H1 (cell line): Measurements from ENCODE around the gene KRT35. TPM values are rescaled to one million over a fixed set of nuclear protein-coding genes. Genes with fewer than 3 reads are reported as not detected.

Experiments
- CTCF ChIA-PET: fragments of 300-600 bp; sonication (Branson Sonifier 250); formaldehyde crosslinking; loops from one replicate; lab custom pipeline; 2021; ENCODE audit not compliant: partially characterized antibody; lab: Charles Lee
- POLR2A ChIA-PET: fragments of 300-600 bp; sonication (Branson Sonifier 250); formaldehyde crosslinking; loops from one replicate; lab custom pipeline; 2021; ENCODE audit warnings: inconsistent platforms; ENCODE audit not compliant: partially characterized antibody; lab: Charles Lee
- DNase-seq, 2 experiments: peaks; one replicate each; pipeline versions ENCODE4 v3.0.0 to v3.0.0-alpha.2; 2010 to 2022; ENCODE audit warnings: low spot score in 2 of 2, low read depth in 1 of 2, mixed read lengths in 1 of 2
- FAIRE-seq: peaks from 2 replicates; lab custom pipeline; 2011; peaks lifted over from hg19 to GRCh38; lab: Jason Lieb, UNC
- H2AFZ ChIP-seq: 2 replicates; pipeline ENCODE4 v1.8.1; 2012; ENCODE audit warnings: low read length, inconsistent platforms
- H2AK5ac ChIP-seq: 2 replicates; pipeline ENCODE4 v1.6.1; 2013; ENCODE audit warnings: low read depth, low read length
- H2BK120ac ChIP-seq: replicated peaks from 2 replicates; pipeline ENCODE3; 2013; ENCODE audit warnings: low read depth, low read length, inconsistent platforms
- H2BK12ac ChIP-seq: 2 replicates; pipeline ENCODE4 v1.6.1; 2013; ENCODE audit warnings: low read depth, low read length
- H2BK15ac ChIP-seq: 2 replicates; pipeline ENCODE4 v1.6.1; 2013; ENCODE audit warnings: low read length
- H2BK20ac ChIP-seq: 2 replicates; pipeline ENCODE4 v1.6.1; 2013; ENCODE audit warnings: low read length
- H2BK5ac ChIP-seq: 2 replicates; pipeline ENCODE4 v1.6.1; 2013; ENCODE audit warnings: low read depth, low read length
- H3K14ac ChIP-seq: 2 replicates; pipeline ENCODE4 v1.6.1; 2013; ENCODE audit warnings: inconsistent platforms; ENCODE audit not compliant: insufficient read length
- H3K18ac ChIP-seq: 2 replicates; pipeline ENCODE4 v1.6.1; 2013; ENCODE audit warnings: low read length; ENCODE audit errors: extremely low read depth
- H3K23ac ChIP-seq: 2 replicates; pipeline ENCODE4 v1.6.1; 2013; ENCODE audit warnings: inconsistent platforms; ENCODE audit not compliant: insufficient read length
- H3K23me2 ChIP-seq: 2 replicates; pipeline ENCODE4 v1.6.1; 2013; ENCODE audit warnings: low read depth, low read length
- H3K27ac ChIP-seq: 2 replicates; pipeline ENCODE4 v1.6.1; 2011; ENCODE audit warnings: low read depth, low read length, inconsistent platforms
- H3K27me3 ChIP-seq, 4 experiments: replicated peaks in 1 of 4; 1 replicate in 1 of 4; 2 replicates in 3 of 4; pipeline versions ENCODE4 v1.6.1 to v1.8.1; 2011 to 2013; ENCODE audit warnings: low read length in 3 of 4, mild to moderate bottlenecking in 3 of 4, inconsistent platforms in 2 of 4, mixed read lengths in 2 of 4, moderate library complexity in 1 of 4; ENCODE audit not compliant: control insufficient read depth in 3 of 4, insufficient read depth in 3 of 4; ENCODE audit errors: extremely low read depth in 1 of 4
- H3K36me3 ChIP-seq, 4 experiments: 2 replicates each; pipeline versions ENCODE4 v1.6.1 to v1.8.1; 2011 to 2013; ENCODE audit warnings: mild to moderate bottlenecking in 4 of 4, low read length in 3 of 4, moderate library complexity in 2 of 4, control low read depth in 1 of 4, inconsistent platforms in 1 of 4; ENCODE audit not compliant: insufficient read depth in 4 of 4, control insufficient read depth in 2 of 4
- H3K4ac ChIP-seq: replicated peaks from 2 replicates; pipeline ENCODE3; 2013; ENCODE audit warnings: low read length, low read depth, mixed read lengths, inconsistent platforms; ENCODE audit not compliant: insufficient read length
- H3K4me1 ChIP-seq, 4 experiments: replicated peaks in 1 of 4; 1 replicate in 1 of 4; 2 replicates in 3 of 4; pipeline versions ENCODE4 v1.6.1 to v1.8.1; 2011 to 2013; ENCODE audit warnings: low read length in 3 of 4, inconsistent platforms in 2 of 4, mixed read lengths in 1 of 4; ENCODE audit not compliant: insufficient read depth in 4 of 4, control insufficient read depth in 3 of 4
- H3K4me2 ChIP-seq, 2 experiments: 2 replicates each; pipeline versions ENCODE4 v1.6.1 to v1.8.1; 2011 to 2013; ENCODE audit warnings: low read depth in 2 of 2, low read length in 2 of 2, control low read depth in 1 of 2, inconsistent platforms in 1 of 2, mild to moderate bottlenecking in 1 of 2; ENCODE audit not compliant: insufficient read depth in 1 of 2
- H3K4me3 ChIP-seq, 4 experiments: fragments of 200-600, 300-600 bp in 1 of 4; sonication (generic), shearing (Covaris generic), sonication (Bioruptor Twin) in 1 of 4; 2 replicates each; pipeline versions ENCODE4 v1.5.1 to v1.8.1; 2011 to 2016; ENCODE audit warnings: low read length in 4 of 4, low read depth in 3 of 4, control low read depth in 2 of 4, inconsistent platforms in 2 of 4, mild to moderate bottlenecking in 2 of 4, mixed read lengths in 1 of 4, moderate library complexity in 1 of 4; ENCODE audit not compliant: insufficient read depth in 2 of 4; ENCODE audit errors: extremely low read depth in 1 of 4
- H3K56ac ChIP-seq: replicated peaks from 2 replicates; pipeline ENCODE3; 2013; ENCODE audit warnings: low read depth, mild to moderate bottlenecking, mixed read lengths, low read length, inconsistent platforms; ENCODE audit not compliant: insufficient read length
- H3K79me1 ChIP-seq: 2 replicates; pipeline ENCODE4 v1.6.1; 2013; ENCODE audit warnings: low read depth, low read length, control low read depth
- H3K79me2 ChIP-seq, 2 experiments: 2 replicates each; pipeline versions ENCODE4 v1.6.1 to v1.8.1; 2012 to 2013; ENCODE audit warnings: low read length in 2 of 2, mild to moderate bottlenecking in 2 of 2, inconsistent platforms in 1 of 2; ENCODE audit not compliant: insufficient read depth in 2 of 2, control insufficient read depth in 1 of 2
- H3K9ac ChIP-seq, 4 experiments: replicated peaks in 1 of 4; 1 replicate in 1 of 4; 2 replicates in 3 of 4; pipeline versions ENCODE4 v1.6.1 to v1.8.1; 2011 to 2013; ENCODE audit warnings: low read depth in 3 of 4, low read length in 3 of 4, control low read depth in 2 of 4, mild to moderate bottlenecking in 2 of 4, moderate library complexity in 2 of 4, inconsistent platforms in 1 of 4; ENCODE audit errors: extremely low read depth in 1 of 4
- H3K9me3 ChIP-seq, 2 experiments: 2 replicates each; pipeline versions ENCODE4 v1.6.1 to v1.8.1; 2012 to 2013; ENCODE audit warnings: mild to moderate bottlenecking in 2 of 2, moderate library complexity in 2 of 2, control low read depth in 1 of 2, inconsistent platforms in 1 of 2, low read depth in 1 of 2, low read length in 1 of 2, mixed read lengths in 1 of 2; ENCODE audit not compliant: insufficient read depth in 2 of 2
- H4K20me1 ChIP-seq, 2 experiments: replicated peaks in 1 of 2; 2 replicates each; pipeline versions ENCODE3 to v1.8.1; 2011 to 2013; ENCODE audit warnings: inconsistent platforms in 2 of 2, low read length in 2 of 2, mild to moderate bottlenecking in 1 of 2; ENCODE audit not compliant: insufficient read depth in 2 of 2, control insufficient read depth in 1 of 2
- H4K5ac ChIP-seq: 2 replicates; pipeline ENCODE4 v1.6.1; 2013; ENCODE audit warnings: low read length, low read depth, mixed read lengths, inconsistent platforms; ENCODE audit not compliant: insufficient read length
- H4K8ac ChIP-seq: 2 replicates; pipeline ENCODE4 v1.8.0; 2013; ENCODE audit warnings: mild to moderate bottlenecking, moderate library complexity, low read length, inconsistent platforms; ENCODE audit not compliant: insufficient read depth; ENCODE audit errors: extremely low read depth
- H4K91ac ChIP-seq: replicated peaks from 2 replicates; pipeline ENCODE3; 2013; ENCODE audit warnings: low read length, mixed read lengths, inconsistent platforms; ENCODE audit not compliant: insufficient read length
- CTBP2 ChIP-seq: IDR thresholded peaks from 2 replicates; pipeline ENCODE4 v1.7.0; 2011; ENCODE audit warnings: borderline replicate concordance, mild to moderate bottlenecking, moderate library complexity, mixed read lengths, low read length; ENCODE audit not compliant: insufficient read depth, insufficient read length
- E2F6 ChIP-seq: IDR thresholded peaks from 2 replicates; pipeline ENCODE4 v1.6.1; 2012; ENCODE audit warnings: inconsistent platforms
- EGR1 ChIP-seq: IDR thresholded peaks from 2 replicates; pipeline ENCODE4 v1.6.1; 2011; ENCODE audit warnings: low read depth, low read length, borderline replicate concordance
- GABPA ChIP-seq: IDR thresholded peaks from 2 replicates; pipeline ENCODE4 v1.6.1; 2011; ENCODE audit warnings: mild to moderate bottlenecking, low read length, moderate library complexity, borderline replicate concordance; ENCODE audit not compliant: insufficient read depth
- MAFK ChIP-seq: IDR thresholded peaks from 2 replicates; pipeline ENCODE4 v1.6.1; 2012; ENCODE audit warnings: low read depth, mild to moderate bottlenecking, improper control_type of control experiment, low read length
- RNF2 ChIP-seq: fragments of 200-900, 300-1000 bp; sonication (generic); IDR thresholded peaks from 2 replicates; pipeline ENCODE4 v1.7.1; 2016; ENCODE audit warnings: borderline replicate concordance, low read depth, mild to moderate bottlenecking, antibody characterized with exemption, low read length; ENCODE audit not compliant: poor library complexity, severe bottlenecking; ENCODE audit errors: missing control alignments
- SIRT6 ChIP-seq: IDR thresholded peaks from one replicate; pipeline ENCODE4 v1.7.1; 2012; ENCODE audit warnings: low read length, inconsistent platforms
- SP1 ChIP-seq: IDR thresholded peaks from 2 replicates; pipeline ENCODE4 v1.6.1; 2011; ENCODE audit warnings: low read depth, low read length
- TEAD4 ChIP-seq: IDR thresholded peaks from 2 replicates; pipeline ENCODE4 v1.6.1; 2012; ENCODE audit warnings: low read depth, low read length, inconsistent platforms, mixed read lengths
- USF2 ChIP-seq: IDR thresholded peaks from 2 replicates; pipeline ENCODE4 v1.6.1; 2011; ENCODE audit warnings: low read length, improper control_type of control experiment
- WGBS, 2 experiments: shearing (Covaris generic) in 1 of 2; methylation state at CpG; one replicate each; pipeline versions ENCODE4 v1.1.6 to v1.1.7; 2013 to 2015; ENCODE audit warnings: low lambda C conversion rate in 2 of 2, mixed read lengths in 2 of 2, inconsistent platforms in 1 of 2, low coverage in 1 of 2, missing lambda C conversion rate in 1 of 2; ENCODE audit not compliant: insufficient replicate concordance in 2 of 2, insufficient coverage in 1 of 2, insufficient read length in 1 of 2; ENCODE audit errors: extremely low coverage in 1 of 2, missing lambda C conversion rate in 1 of 2; 5-methylcytosine and 5-hydroxymethylcytosine counted together
- polyA plus RNA-seq, 7 experiments: library from polyadenylated mRNA; depleted of rRNA in 3 of 7; stranded (reverse) in 5 of 7; unstranded in 2 of 7; fragments of >200 nt in 5 of 7; fragments of 200-250 nt in 2 of 7; gene quantifications; 1 replicate in 5 of 7; 2 replicates in 1 of 7; 4 replicates in 1 of 7; pipeline versions ENCODE4 v1.2.1 to v1.2.3, GENCODE V29; 2011 to 2013; ENCODE audit warnings: missing spikeins in 2 of 7, mixed read lengths in 2 of 7
- total RNA-seq: library from RNA; stranded (reverse); fragmentation: NEBNext Ultra II Directional; extraction: Animal tissue kit (Norgen Biotek cat#: 25700); gene quantifications from 2 replicates; pipeline ENCODE4 v1.2.1, GENCODE V29; 2021

The KRT35 gene
- total and polyA plus RNA-seq, 2 of the 8 experiments (the other 6 are each of a cell fraction or from before 2014, with no cell fraction given), result not detected

GRCh38 chr17:41483991-41484826 is 3.3 kb upstream of the KRT35 start:
- Histone ChIP-seq H3K4me2 (no peak overlapping the region), H3K79me2 (no peaks in the 10 kb centered on the region), H3K4me3 (no peak overlapping the region), H3K18ac (no peak overlapping the region), H2AK5ac (no peak overlapping the region), H3K9me3 (no peaks in the 10 kb centered on the region), H2AFZ (no peak overlapping the region), H3K4me1 (no peaks in the 10 kb centered on the region; a peak in 2 of 7 replicates), H2BK120ac (no peak overlapping the region), H3K14ac (no peak overlapping the region), H3K56ac (no peak overlapping the region), H4K8ac (no peak overlapping the region), H2BK15ac (no peak overlapping the region), H3K23ac (no peak overlapping the region), H2BK12ac (no peak overlapping the region), H3K27ac (no peak overlapping the region), H3K23me2 (no peaks in the 10 kb centered on the region), H3K79me1 (no peaks in the 10 kb centered on the region), H4K20me1 (no peaks in the 10 kb centered on the region), H3K27me3 (peaks cover 0 to 12% (median 6%) of the 10 kb centered on the region in 4 experiments; a peak in 6 of 7 replicates), H2BK5ac (no peak overlapping the region), H3K9ac (no peak overlapping the region), H3K36me3 (no peaks in the 10 kb centered on the region), H4K91ac (no peak overlapping the region), H2BK20ac (no peak overlapping the region), H4K5ac (no peak overlapping the region), H3K4ac (no peak overlapping the region)
- DNase-seq, result no peak
- ChIA-PET CTCF (interaction anchor here (0.6 to 33.9 kb wide), 20 partner anchors 9 to 1121 kb away, joined by 3 to 427 read pairs (median 4); partner anchors contain the start of gene KRT36), POLR2A (interaction anchor here (1.8 to 2.0 kb wide), 2 partner anchors 38 to 44 kb away, joined by 4 to 7 read pairs; partner anchors contain the start of gene KRT19)
- 89% methylated on average over 7 of the region's 7 CpGs; no CpG with 5 or more reads in 1 of the 2 experiments for WGBS, 2 experiments
- FAIRE-seq, result no peak
- no peak for TF ChIP-seq TEAD4
- TF ChIP-seq RNF2, result no peak
- TF ChIP-seq E2F6, result no peak
- no peak for TF ChIP-seq CTBP2
- no peak for TF ChIP-seq SIRT6
- no peak for TF ChIP-seq GABPA
- no peak for TF ChIP-seq USF2
- TF ChIP-seq MAFK, result no peak
- no peak for TF ChIP-seq EGR1
- TF ChIP-seq SP1, result no peak
